H1 (cell line): Measurements from ENCODE around the gene MYRIP.

Source experiments
- ATF3 ChIP-seq: IDR thresholded peaks from 2 replicates; pipeline ENCODE4 v1.6.1; 2011; ENCODE audit warnings: low read depth, mild to moderate bottlenecking, low read length; ENCODE audit not compliant: insufficient read depth
- BCL11A ChIP-seq, 2 experiments: IDR thresholded peaks; one replicate each; pipeline ENCODE4 v1.6.1; 2011; ENCODE audit warnings: low read depth in 2 of 2, low read length in 2 of 2, mild to moderate bottlenecking in 2 of 2
- CBX8 ChIP-seq: fragments of 300-800, 300-1000 bp; sonication (generic); IDR thresholded peaks from 2 replicates; pipeline ENCODE4 v1.7.1; 2016; ENCODE audit warnings: low read depth, low read length, borderline replicate concordance
- CEBPB ChIP-seq: IDR thresholded peaks from 2 replicates; pipeline ENCODE4 v1.6.1; 2012; ENCODE audit warnings: low read depth, low read length
- CHD1 ChIP-seq: IDR thresholded peaks from 2 replicates; pipeline ENCODE4 v1.6.1; 2012; ENCODE audit warnings: low read depth, low read length, improper control_type of control experiment
- CTCF ChIP-seq, 3 experiments: IDR thresholded peaks; 1 replicate in 2 of 3; 2 replicates in 1 of 3; pipeline versions ENCODE4 v1.5.1 to v1.6.1; 2011; ENCODE audit warnings: low read length in 3 of 3, mild to moderate bottlenecking in 3 of 3, inconsistent platforms in 2 of 3, low read depth in 1 of 3, moderate library complexity in 1 of 3; ENCODE audit not compliant: insufficient read depth in 1 of 3; ENCODE audit errors: control extremely low read depth in 1 of 3
- EP300 ChIP-seq, 2 experiments: IDR thresholded peaks; 1 replicate in 1 of 2; 2 replicates in 1 of 2; pipeline ENCODE4 v1.6.1; 2011 to 2012; ENCODE audit warnings: low read depth in 2 of 2, low read length in 2 of 2, mild to moderate bottlenecking in 2 of 2, borderline replicate concordance in 1 of 2, inconsistent platforms in 1 of 2, moderate library complexity in 1 of 2
- EZH2 ChIP-seq: fragments of 200-600 bp; sonication (generic); IDR thresholded peaks from 2 replicates; pipeline ENCODE4 v1.7.1; 2012; ENCODE audit warnings: low read depth, mild to moderate bottlenecking, moderate library complexity, low read length, inconsistent platforms; ENCODE audit not compliant: severe bottlenecking
- KDM5A ChIP-seq: fragments of 200-600 bp; IDR thresholded peaks from 2 replicates; pipeline ENCODE4 v1.7.1; 2012; ENCODE audit warnings: mild to moderate bottlenecking, low read length, inconsistent platforms, mixed read lengths
- PHF8 ChIP-seq: fragments of 200-600 bp; sonication (generic); conservative IDR thresholded peaks from 2 replicates; pipeline ENCODE4 v1.7.1; 2012; ENCODE audit warnings: low read depth, mild to moderate bottlenecking, inconsistent platforms, low read length, moderate library complexity
- RFX5 ChIP-seq: IDR thresholded peaks from 2 replicates; pipeline ENCODE4 v1.6.1; 2011; ENCODE audit warnings: low read depth, low read length, improper control_type of control experiment, borderline replicate concordance
- TF ChIP-seq, protein P1 (sequence below): IDR thresholded peaks from 2 replicates; pipeline ENCODE4 v1.6.1; 2012; ENCODE audit warnings: inconsistent platforms

GRCh38 chr3:40191251-40191650 is 381.8 kb downstream of the MYRIP start:
- TF ChIP-seq CEBPB (no peak), EZH2 (no peak), ATF3 (no peak), CTCF (IDR thresholded peaks at IDR 0.05; ENCODE audit: control extremely low read depth in 1 of 3, insufficient read depth in 1 of 3, low read depth in 1 of 3, low read length in 3 of 3) (no peak), PHF8 (no peak), RFX5 (no peak), CBX8 (no peak), BCL11A (IDR thresholded peaks at IDR 0.05; ENCODE audit: low read depth in 2 of 2, low read length in 2 of 2) (no peak), EP300 (IDR thresholded peaks at IDR 0.05; ENCODE audit: borderline replicate concordance in 1 of 2, low read depth in 2 of 2, low read length in 2 of 2) (no peak), CHD1 (no peak), KDM5A (no peak)
- TF ChIP-seq, protein P1, sequence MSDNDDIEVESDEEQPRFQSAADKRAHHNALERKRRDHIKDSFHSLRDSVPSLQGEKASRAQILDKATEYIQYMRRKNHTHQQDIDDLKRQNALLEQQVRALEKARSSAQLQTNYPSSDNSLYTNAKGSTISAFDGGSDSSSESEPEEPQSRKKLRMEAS: no peak
